ENCODE results near the gene KLKB1. TPM values are rescaled to one million over a fixed set of nuclear protein-coding genes. Genes with fewer than 3 reads are reported as not detected.

KLKB1 gene
- polyA plus RNA-seq, 1 of the 3 experiments (the other 2 are of a cell fraction) = 0.12 TPM

DNA sequence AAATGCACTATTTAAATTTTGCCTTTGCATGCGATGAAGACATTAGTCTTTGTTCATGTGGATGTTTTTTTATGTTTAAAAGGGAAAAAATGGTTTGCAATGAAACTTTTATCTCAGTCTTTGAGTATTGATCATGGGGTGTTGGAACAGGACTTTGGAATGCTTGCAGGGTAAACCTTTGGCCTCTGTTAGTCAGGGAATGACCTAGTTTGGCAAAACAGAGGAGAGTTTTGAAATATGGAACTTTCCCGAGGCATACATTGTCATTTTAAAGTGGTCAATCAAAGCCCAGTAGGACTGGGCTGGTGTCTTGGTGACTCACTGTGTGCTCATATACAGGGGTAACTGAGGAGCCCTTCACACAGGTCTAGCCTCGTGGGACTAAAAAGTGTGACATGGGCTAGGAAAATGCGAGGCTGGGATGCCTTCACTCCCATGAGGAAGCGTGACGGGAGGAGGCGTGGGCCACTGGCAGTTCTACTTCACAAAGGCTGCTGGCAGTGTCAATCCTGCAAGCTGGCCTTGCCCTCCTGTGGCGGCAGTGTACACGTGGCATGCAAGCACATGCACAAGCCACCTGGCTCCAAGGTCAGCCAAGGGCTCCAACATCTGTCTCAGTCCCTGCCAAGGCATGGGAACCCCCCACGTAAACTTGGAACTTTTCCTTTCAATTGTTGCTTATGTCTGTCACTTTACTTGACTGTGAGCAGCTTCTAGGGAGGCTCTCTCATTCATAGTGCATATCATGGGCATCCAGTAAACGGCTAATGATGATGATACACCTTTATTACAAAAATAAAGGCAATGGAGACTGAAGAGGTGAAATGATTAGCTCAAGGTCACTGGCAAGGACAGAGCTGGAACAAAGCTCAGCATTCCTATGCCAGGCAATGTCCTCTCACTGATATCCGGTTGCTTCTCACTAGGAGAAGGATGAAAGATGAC is 33.5 kb downstream of the KLKB1 start:
- no peak for DNase-seq
- Histone ChIP-seq H3K9ac (no peak overlapping the region), H3K4me3 (ENCODE audit: low read depth in 2 of 2, low read length in 1 of 2) (no peak overlapping the region), H3K79me2 (ENCODE audit: insufficient read depth) (no peaks in the 10 kb centered on the region), H3K4me2 (no peak overlapping the region), H3K4me1 (ENCODE audit: control insufficient read depth in 1 of 2, insufficient read depth in 2 of 2, low read depth in 1 of 2, low read length in 1 of 2) (no peaks in the 10 kb centered on the region), H4K20me1 (ENCODE audit: insufficient read depth) (no peaks in the 10 kb centered on the region), H3K9me3 (no peaks in the 10 kb centered on the region), H3K27ac (ENCODE audit: low read depth in 2 of 2, low read length in 1 of 2) (no peak overlapping the region), H2AFZ (ENCODE audit: low read depth) (no peak overlapping the region), H3K36me3 (replicated peaks in 1 of 2; ENCODE audit: control insufficient read depth in 1 of 2, insufficient read depth in 2 of 2, low read length in 1 of 2) (no peaks in the 10 kb centered on the region), H3F3A (replicated peaks; ENCODE audit: insufficient read depth) (no peaks in the 10 kb centered on the region), H3K9me2 (no peaks in the 10 kb centered on the region), H3K27me3 (ENCODE audit: insufficient read depth) (no peaks in the 10 kb centered on the region)
- no peak for TF ChIP-seq POLR2AphosphoS5 (IDR thresholded peaks at IDR 0.05; ENCODE audit: low read depth, low read length)
- no peak for TF ChIP-seq SIN3A (IDR thresholded peaks at IDR 0.05; ENCODE audit: borderline replicate concordance, low read depth, low read length)
- TF ChIP-seq NRF1 (IDR thresholded peaks at IDR 0.05; ENCODE audit: low read depth, low read length) = no peak
- TF ChIP-seq FOSL2 (IDR thresholded peaks at IDR 0.05; ENCODE audit: borderline replicate concordance, low read depth) = no peak
- no peak for TF ChIP-seq USF1 (IDR thresholded peaks at IDR 0.05; ENCODE audit: borderline replicate concordance, low read depth)
- no peak for TF ChIP-seq MEF2A (IDR thresholded peaks at IDR 0.05; ENCODE audit: borderline replicate concordance, low read depth)
- no peak for TF ChIP-seq ELF1 (IDR thresholded peaks at IDR 0.05)
- no peak for TF ChIP-seq GABPA (IDR thresholded peaks at IDR 0.05; ENCODE audit: low read depth)
- no peak for TF ChIP-seq MXI1 (IDR thresholded peaks at IDR 0.05; ENCODE audit: low read depth, low read length)
- TF ChIP-seq NFIC (IDR thresholded peaks at IDR 0.05; ENCODE audit: borderline replicate concordance) = no peak
- no peak for TF ChIP-seq EP300 (IDR thresholded peaks at IDR 0.05; ENCODE audit: borderline replicate concordance in 1 of 2, low read depth in 1 of 2, low read length in 1 of 2)
- TF ChIP-seq, protein P1, sequence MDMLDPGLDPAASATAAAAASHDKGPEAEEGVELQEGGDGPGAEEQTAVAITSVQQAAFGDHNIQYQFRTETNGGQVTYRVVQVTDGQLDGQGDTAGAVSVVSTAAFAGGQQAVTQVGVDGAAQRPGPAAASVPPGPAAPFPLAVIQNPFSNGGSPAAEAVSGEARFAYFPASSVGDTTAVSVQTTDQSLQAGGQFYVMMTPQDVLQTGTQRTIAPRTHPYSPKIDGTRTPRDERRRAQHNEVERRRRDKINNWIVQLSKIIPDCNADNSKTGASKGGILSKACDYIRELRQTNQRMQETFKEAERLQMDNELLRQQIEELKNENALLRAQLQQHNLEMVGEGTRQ (IDR thresholded peaks at IDR 0.05; ENCODE audit: borderline replicate concordance, low read depth, low read length) = no peak
- no peak for TF ChIP-seq MAX (IDR thresholded peaks at IDR 0.05; ENCODE audit: low read depth)
- no peak for TF ChIP-seq IRF3 (IDR thresholded peaks at IDR 0.05; ENCODE audit: low read depth, low read length)
- TF ChIP-seq SMC3 (IDR thresholded peaks at IDR 0.05; ENCODE audit: low read depth, low read length) = no peak
- TF ChIP-seq TAF1 (IDR thresholded peaks at IDR 0.05; ENCODE audit: borderline replicate concordance, low read depth, low read length) = no peak
- TF ChIP-seq TCF12 (IDR thresholded peaks at IDR 0.05) = no peak
- TF ChIP-seq FOXM1 (IDR thresholded peaks at IDR 0.05; ENCODE audit: low read depth) = no peak
- TF ChIP-seq RFX5 (IDR thresholded peaks at IDR 0.05; ENCODE audit: low read length) = no peak
- TF ChIP-seq PBX3 (IDR thresholded peaks at IDR 0.05) = no peak
- ChIA-PET CTCF (no interaction called here), POLR2A (no interaction called here)
- WGBS (ENCODE audit: low lambda C conversion rate) = 31% methylated on average over 8 of the region's 12 CpGs

All from SK-N-SH (cell line).